ENCODE measurements around the gene LPAR3.

DNA sequence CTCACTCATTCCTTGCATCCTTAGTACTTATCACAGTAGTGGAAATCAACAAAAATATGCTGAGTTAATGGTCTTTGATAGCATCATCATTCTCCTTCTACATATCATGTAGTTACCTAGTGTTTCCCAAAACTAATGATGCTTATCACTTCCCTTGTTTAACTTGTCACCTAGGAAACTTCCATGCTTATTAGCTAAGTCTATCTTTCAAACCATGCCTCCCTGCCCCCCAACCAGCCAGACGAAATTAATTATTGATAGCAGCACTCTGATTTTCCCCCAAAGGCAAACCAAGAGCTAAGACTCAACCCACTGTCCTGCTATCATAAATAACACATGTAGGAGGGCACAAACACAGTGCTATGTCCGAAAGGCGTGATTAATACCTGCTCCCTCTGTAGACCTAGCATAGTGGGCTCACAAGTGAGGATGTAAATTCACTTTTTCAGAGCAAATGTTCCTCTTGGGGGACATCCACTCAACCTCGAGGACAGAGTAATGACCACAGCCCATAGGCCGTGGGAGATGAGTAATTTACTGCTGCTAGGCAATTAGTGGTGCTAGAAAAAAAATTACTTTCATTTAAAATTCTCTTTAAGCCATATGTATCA, 25.8 kb upstream of the LPAR3 start:
- TF ChIP-seq POLR2A (IDR thresholded peaks at IDR 0.05; ENCODE audit: low read depth, low read length) (no peak), TAF1 (IDR thresholded peaks at IDR 0.05; ENCODE audit: low read depth, low read length) (no peak), POLR2AphosphoS5 (IDR thresholded peaks at IDR 0.05; ENCODE audit: low read depth, low read length) (no peak), POU2F2 (IDR thresholded peaks at IDR 0.05; ENCODE audit: low read depth, low read length) (no peak)

All from GM12891 (cell line).